Measurements from ENCODE around the gene DES. TPM values are rescaled to one million over a fixed set of nuclear protein-coding genes. Genes with fewer than 3 reads are reported as not detected.

DES gene
- polyA plus RNA-seq, 1 experiment: 19.8 TPM

- ChIA-PET POLR2A (no interaction called here), CTCF (no interaction called here)
- DNase-seq (ENCODE audit: low read depth, low spot score): no peak
- Histone ChIP-seq H3K27me3 (ENCODE audit: control insufficient read depth, insufficient read depth, low read length) (no peaks in the 10 kb centered on the region), H3K27ac (ENCODE audit: low read depth, low read length) (no peak overlapping the region), H3K4me3 (ENCODE audit: low read depth, low read length) (no peak overlapping the region), H3K9me3 (ENCODE audit: control insufficient read depth, insufficient read depth, low read length) (peaks cover 4% of the 10 kb centered on the region; the same call in 1 of the 2 replicates)
- TF ChIP-seq CTCF (IDR thresholded peaks at IDR 0.05; ENCODE audit: low read depth, low read length): no peak
These were observed 3.1 kb downstream of the DES start for GRCh38 chr2:219421323-219421722.

- no peak overlapping the region for H3K4me3 ChIP-seq (ENCODE audit: low read depth, low read length)
- DNase-seq (ENCODE audit: low read depth, low spot score): no peak
- H3K27me3 ChIP-seq (ENCODE audit: control insufficient read depth, insufficient read depth, low read length): no peaks in the 10 kb centered on the region
- POLR2A ChIA-PET: no interaction called here
- H3K27ac ChIP-seq (ENCODE audit: low read depth, low read length): no peak overlapping the region
- CTCF ChIA-PET: interaction anchor here (0.7 to 1.6 kb wide), 2 partner anchors 53 to 97 kb away, joined by 5 to 7 read pairs; no protein-coding TSS in a partner anchor
- H3K9me3 ChIP-seq (ENCODE audit: control insufficient read depth, insufficient read depth, low read length): peaks cover 4% of the 10 kb centered on the region; the same call in 1 of the 2 replicates
- TF ChIP-seq CTCF (IDR thresholded peaks at IDR 0.05; ENCODE audit: low read depth, low read length): no peak
These were observed 4.9 kb downstream of the DES start for GRCh38 chr2:219422952-219423534.

- Histone ChIP-seq H3K4me3 (ENCODE audit: low read depth, low read length) (no peak overlapping the region), H3K27ac (ENCODE audit: low read depth, low read length) (peak overlapping the region; percentile 52), H3K9me3 (ENCODE audit: control insufficient read depth, insufficient read depth, low read length) (peaks cover 2% of the 10 kb centered on the region; the same call in 1 of the 2 replicates), H3K27me3 (ENCODE audit: control insufficient read depth, insufficient read depth, low read length) (no peaks in the 10 kb centered on the region)
- CTCF ChIA-PET: interaction anchor here (0.9 to 1.6 kb wide), 5 partner anchors 21 to 107 kb away, joined by 3 to 7 read pairs (median 5); no protein-coding TSS in a partner anchor
- POLR2A ChIA-PET: no interaction called here
- TF ChIP-seq CTCF (IDR thresholded peaks at IDR 0.05; ENCODE audit: low read depth, low read length): no peak
- DNase-seq (ENCODE audit: low read depth, low spot score): no peak
These were observed 5.6 kb downstream of the DES start for GRCh38 chr2:219423652-219424377.

GRCh38 chr2:219425238-219426067 is 7.3 kb downstream of the DES start:
- ChIA-PET CTCF (interaction anchor here (1.4 kb wide), 2 partner anchors 23 to 34 kb away, joined by 4 to 5 read pairs; no protein-coding TSS in a partner anchor), POLR2A (interaction anchor here (0.7 kb wide), 1 partner anchor 28 kb away, joined by 4 read pairs; no protein-coding TSS in a partner anchor)
- no peak for DNase-seq (ENCODE audit: low read depth, low spot score)
- Histone ChIP-seq H3K27ac (ENCODE audit: low read depth, low read length) (no peak overlapping the region), H3K4me3 (ENCODE audit: low read depth, low read length) (no peak overlapping the region), H3K27me3 (ENCODE audit: control insufficient read depth, insufficient read depth, low read length) (no peaks in the 10 kb centered on the region), H3K9me3 (ENCODE audit: control insufficient read depth, insufficient read depth, low read length) (no peaks in the 10 kb centered on the region; the same call in 1 of the 2 replicates)
- no peak for TF ChIP-seq CTCF (IDR thresholded peaks at IDR 0.05; ENCODE audit: low read depth, low read length)
